K562 (cell line): Measurements from ENCODE around the gene KANK2. TPM values are rescaled to one million over a fixed set of nuclear protein-coding genes. Genes with fewer than 3 reads are reported as not detected.

Experiments used
- ATAC-seq: fragments of 200-7000 bp; cut with Tn5 transposase; 3 replicates; pipeline ENCODE4 v1.9.1; 2020; ENCODE audit warnings: moderate library complexity
- BruUV-seq: library from RNA; stranded (reverse); fragments of 400-500 nt; replicated peaks from 2 replicates; lab custom pipeline; 2021; lab: Mats Ljungman, UMichigan
- CTCF ChIA-PET: fragments of 300-600 bp; formaldehyde crosslinking; extraction: SDS; loops from one replicate; lab custom pipeline; 2021; ENCODE audit warnings: low intra/inter-chr PET ratio; lab: Yijun Ruan, JAX
- POLR2A ChIA-PET: fragments of 300-600, 350-650 bp; sonication (Branson Sonifier 250); formaldehyde crosslinking; extraction: SDS; loops from one replicate; lab custom pipeline; 2021; ENCODE audit warnings: antibody characterized with exemption, inconsistent platforms; lab: Yijun Ruan, JAX
- DNase-seq, 4 experiments: peaks; one replicate each; pipeline versions ENCODE4 v3.0.0 to v3.0.0-alpha.2; 2011 to 2018; ENCODE audit warnings: low spot score in 3 of 4, mixed read lengths in 3 of 4; ENCODE audit errors: extremely low read depth in 1 of 4
- FAIRE-seq: peaks from 2 replicates; lab custom pipeline; 2011; peaks lifted over from hg19 to GRCh38; lab: Jason Lieb, UNC
- H2AFZ ChIP-seq: 2 replicates; pipeline ENCODE4 v1.6.0; 2011; ENCODE audit warnings: low read depth, low read length, control low read depth, inconsistent platforms
- H3K27ac ChIP-seq: fragments of 200-600 bp; 3 replicates; pipeline ENCODE4 v1.8.0; 2011; ENCODE audit warnings: low read depth, mild to moderate bottlenecking, control low read depth, inconsistent platforms, low read length, moderate library complexity, mixed read lengths; ENCODE audit errors: extremely low read depth
- H3K27me3 ChIP-seq, 2 experiments: fragments of 300-600 bp in 1 of 2; 2 replicates in 1 of 2; 3 replicates in 1 of 2; pipeline versions ENCODE4 v1.6.0 to v1.8.0; 2011; ENCODE audit warnings: inconsistent platforms in 2 of 2, low read length in 2 of 2, mild to moderate bottlenecking in 1 of 2, mixed read lengths in 1 of 2, moderate library complexity in 1 of 2; ENCODE audit not compliant: control insufficient read depth in 2 of 2, insufficient read depth in 2 of 2
- H3K36me3 ChIP-seq: fragments of 300-600 bp; 3 replicates; pipeline ENCODE4 v1.8.0; 2011; ENCODE audit warnings: mild to moderate bottlenecking, low read length, inconsistent platforms; ENCODE audit not compliant: control insufficient read depth, insufficient read depth
- H3K4me1 ChIP-seq, 2 experiments: fragments of 200-600 bp in 1 of 2; replicated peaks in 1 of 2; 2 replicates in 1 of 2; 3 replicates in 1 of 2; pipeline versions ENCODE4 v1.5.1 to v1.8.0; 2011; ENCODE audit warnings: inconsistent platforms in 2 of 2, low read length in 2 of 2, mild to moderate bottlenecking in 1 of 2, mixed read lengths in 1 of 2, moderate library complexity in 1 of 2; ENCODE audit not compliant: control insufficient read depth in 2 of 2, insufficient read depth in 2 of 2
- H3K4me2 ChIP-seq: 2 replicates; pipeline ENCODE4 v1.6.1; 2011; ENCODE audit warnings: low read length, control low read depth, inconsistent platforms, mixed read lengths; ENCODE audit not compliant: insufficient read depth
- H3K4me3 ChIP-seq: fragments of 200-600 bp; sonication (generic), shearing (Covaris generic); 2 replicates; pipeline ENCODE4 v1.5.1; 2016; ENCODE audit warnings: control low read depth, inconsistent platforms
- H3K79me2 ChIP-seq: fragments of 200-600 bp; 3 replicates; pipeline ENCODE4 v1.8.0; 2011; ENCODE audit warnings: low read length, inconsistent platforms; ENCODE audit not compliant: control insufficient read depth, insufficient read depth
- H3K9ac ChIP-seq, 2 experiments: 2 replicates each; pipeline versions ENCODE4 v1.6.0 to v1.6.1; 2011; ENCODE audit warnings: low read depth in 2 of 2, low read length in 2 of 2, control low read depth in 1 of 2, inconsistent platforms in 1 of 2, mild to moderate bottlenecking in 1 of 2, mixed read lengths in 1 of 2; ENCODE audit not compliant: insufficient read depth in 1 of 2
- H3K9me1 ChIP-seq: one replicate; pipeline ENCODE4 v1.6.0; 2011; ENCODE audit warnings: inconsistent platforms, mild to moderate bottlenecking, low read length, moderate library complexity; ENCODE audit not compliant: control insufficient read depth, insufficient read depth
- H3K9me3 ChIP-seq: replicated peaks from 2 replicates; pipeline ENCODE4 v1.5.1; 2011; ENCODE audit warnings: low read depth, low read length, inconsistent platforms; ENCODE audit not compliant: control insufficient read depth, insufficient read depth
- H4K20me1 ChIP-seq: replicated peaks from 2 replicates; pipeline ENCODE4 v1.6.1; 2011; ENCODE audit warnings: low read length, inconsistent platforms, mixed read lengths; ENCODE audit not compliant: control insufficient read depth, insufficient read depth
- ARID3A ChIP-seq: IDR thresholded peaks from 2 replicates; pipeline ENCODE4 v1.6.1; 2012; ENCODE audit warnings: low read depth, low read length, improper control_type of control experiment, borderline replicate concordance
- ARNT ChIP-seq, 2 experiments: fragments of 450-650 bp; IDR thresholded peaks; 2 replicates each; pipeline ENCODE4 v1.6.1; 2016; ENCODE audit warnings: mild to moderate bottlenecking in 1 of 2
- BACH1 ChIP-seq: fragments of 200-800 bp; sonication (Bioruptor generic); IDR thresholded peaks from 2 replicates; pipeline ENCODE4 v1.6.1; 2016; ENCODE audit warnings: missing genetic modification characterization, missing compliant biosample characterization
- CBFB ChIP-seq: sonication (generic); formaldehyde crosslinking; IDR thresholded peaks from 2 replicates; pipeline ENCODE4 v1.4.0; 2020; ENCODE audit warnings: mild to moderate bottlenecking, missing genetic modification reagents
- FOXJ2 ChIP-seq: fragments of 200-800 bp; sonication (Bioruptor generic); IDR thresholded peaks from 2 replicates; pipeline ENCODE4 v1.6.1; 2016; ENCODE audit warnings: missing genetic modification characterization, missing compliant biosample characterization
- LARP7 ChIP-seq: fragments of 450-650 bp; IDR thresholded peaks from 2 replicates; pipeline ENCODE4 v1.6.1; 2016
- SRSF7 ChIP-seq: fragments of 200-400 bp; formaldehyde crosslinking; optimal IDR thresholded peaks from 2 replicates; pipeline ENCODE3; 2017; ENCODE audit warnings: mild to moderate bottlenecking, low read depth, low read length
- TAL1 ChIP-seq: fragments of 450-650 bp; IDR thresholded peaks from 2 replicates; pipeline ENCODE4 v1.6.1; 2016; ENCODE audit warnings: mild to moderate bottlenecking
- TGIF2 ChIP-seq: sonication (generic); formaldehyde crosslinking; IDR thresholded peaks from 2 replicates; pipeline ENCODE4 v1.8.1; 2022; ENCODE audit warnings: mild to moderate bottlenecking, missing genetic modification reagents, moderate library complexity
- THRAP3 ChIP-seq: fragments of 450-650 bp; IDR thresholded peaks from 2 replicates; pipeline ENCODE4 v1.6.1; 2016; ENCODE audit warnings: mild to moderate bottlenecking, inconsistent platforms, borderline replicate concordance
- ZNF140 ChIP-seq: fragments of 250-450 bp; sonication (Bioruptor Pico); IDR thresholded peaks from 2 replicates; pipeline ENCODE4 v1.8.0; 2021; ENCODE audit warnings: moderate library complexity, mild to moderate bottlenecking, inconsistent platforms
- ZNF24 ChIP-seq: fragments of 450-650 bp; IDR thresholded peaks from 2 replicates; pipeline ENCODE4 v1.6.1; 2016
- ZNF444 ChIP-seq: fragments of 250-450 bp; sonication (Bioruptor Pico); IDR thresholded peaks from 2 replicates; pipeline ENCODE4 v1.4.0; 2020; ENCODE audit warnings: mild to moderate bottlenecking, moderate library complexity
- ZNF696 ChIP-seq: fragments of 250-450 bp; sonication (Bioruptor Pico); conservative IDR thresholded peaks from 2 replicates; pipeline ENCODE4 v1.4.0; 2020; ENCODE audit warnings: mild to moderate bottlenecking, moderate library complexity
- WGBS: fragments of 100-300 bp; shearing (Covaris generic); methylation state at CpG from one replicate; pipeline ENCODE4 v1.1.6; 2016; ENCODE audit warnings: low coverage, mixed read lengths; ENCODE audit not compliant: insufficient coverage; ENCODE audit errors: missing lambda C conversion rate; 5-methylcytosine and 5-hydroxymethylcytosine counted together
- in situ Hi-C: fragments of 300-500 bp; cut with MboI; formaldehyde crosslinking; loops from 4 replicates; pipeline ENCODE4 v1.15.0; 2018; ENCODE audit warnings: inconsistent platforms, mixed read lengths
- intact Hi-C: fragments of 100-400 bp; cut with micrococcal nuclease; formaldehyde crosslinking; loops from 2 replicates; pipeline ENCODE4 v1.14.2; 2022
- polyA plus RNA-seq, 8 experiments: library from polyadenylated mRNA; depleted of rRNA in 4 of 8; stranded (reverse) in 5 of 8; unstranded in 3 of 8; fragments of >200 nt; fragmentation: Nextera tagmentation in 2 of 8; fragmentation: Illumina TruSeq in 1 of 8; extraction: Ambion mirVana in 2 of 8; extraction: Trizol in 1 of 8; gene quantifications; 2 replicates each; pipeline versions ENCODE4 v1.2.1 to v1.2.3, GENCODE V29; 2011 to 2014; ENCODE audit warnings: inconsistent platforms in 1 of 8, missing spikeins in 1 of 8
- total RNA-seq, 7 experiments: library from RNA; depleted of rRNA in 6 of 7; stranded (reverse); fragments of >200 nt in 6 of 7; fragmentation: Illumina TruSeq in 2 of 7; extraction: Trizol in 2 of 7; gene quantifications; 2 replicates each; pipeline versions ENCODE4 v1.2.1 to v1.2.3, GENCODE V29; 2011 to 2021; ENCODE audit warnings: low replicate concordance in 1 of 7
- TF ChIP-seq, protein P1 (sequence below): fragments of 450-650 bp; IDR thresholded peaks from 2 replicates; pipeline ENCODE4 v1.6.1; 2018; ENCODE audit warnings: mild to moderate bottlenecking, low read depth; ENCODE audit not compliant: partially characterized antibody
- TF ChIP-seq, protein P2 (sequence below): sonication (generic); formaldehyde crosslinking; IDR thresholded peaks from 2 replicates; pipeline ENCODE4 v1.8.0; 2023; ENCODE audit warnings: missing genetic modification reagents, mild to moderate bottlenecking, borderline replicate concordance

KANK2 gene
- total and polyA plus RNA-seq, 9 of the 15 experiments (the other 6 are each of a cell fraction or from before 2014, with no cell fraction given), result 4.4 to 47.8 (median 21.3) TPM

- Histone ChIP-seq H4K20me1 (0 out of 2 replicates have a peak, but pooled peaks cover 3% of the 10 kb centered on the region), H3K4me3 (no peak overlapping the region), H3K9ac (peak overlapping the region in 1 of 2 experiments; percentile 59; a peak in 1 of 4 replicates), H3K79me2 (peaks cover 12% of the 10 kb centered on the region), H3K4me2 (no peak overlapping the region), H3K27me3 (no peaks in the 10 kb centered on the region), H2AFZ (no peak overlapping the region), H3K27ac (no peak overlapping the region), H3K4me1 (peaks cover 17 to 54% of the 10 kb centered on the region in 2 experiments), H3K36me3 (no peaks in the 10 kb centered on the region), H3K9me1 (no peaks in the 10 kb centered on the region), H3K9me3 (no peaks in the 10 kb centered on the region)
- intact Hi-C loops (no loop called here), in situ Hi-C loops (loop anchor here (5.0 kb wide), 2 partner anchors 69 to 164 kb away; no protein-coding TSS in a partner anchor)
- DNase-seq, result no peak
- 71% methylated on average over 9 of the region's 9 CpGs for WGBS
- ATAC-seq, result no peak
- POLR2A ChIA-PET, result interaction anchor here (0.7 to 0.8 kb wide), 2 partner anchors 15 to 45 kb away, joined by 4 read pairs; partner anchors contain the start of gene SPC24
- BruUV-seq, result no TSS peak
- CTCF ChIA-PET, result no interaction called here
- FAIRE-seq, result no peak
- TF ChIP-seq, protein P1, sequence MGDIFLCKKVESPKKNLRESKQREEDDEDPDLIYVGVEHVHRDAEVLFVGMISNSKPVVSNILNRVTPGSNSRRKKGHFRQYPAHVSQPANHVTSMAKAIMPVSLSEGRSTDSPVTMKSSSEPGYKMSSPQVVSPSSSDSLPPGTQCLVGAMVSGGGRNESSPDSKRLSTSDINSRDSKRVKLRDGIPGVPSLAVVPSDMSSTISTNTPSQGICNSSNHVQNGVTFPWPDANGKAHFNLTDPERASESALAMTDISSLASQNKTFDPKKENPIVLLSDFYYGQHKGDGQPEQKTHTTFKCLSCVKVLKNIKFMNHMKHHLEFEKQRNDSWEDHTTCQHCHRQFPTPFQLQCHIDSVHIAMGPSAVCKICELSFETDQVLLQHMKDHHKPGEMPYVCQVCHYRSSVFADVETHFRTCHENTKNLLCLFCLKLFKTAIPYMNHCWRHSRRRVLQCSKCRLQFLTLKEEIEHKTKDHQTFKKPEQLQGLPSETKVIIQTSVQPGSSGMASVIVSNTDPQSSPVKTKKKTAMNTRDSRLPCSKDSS, result no peak
- TF ChIP-seq THRAP3, result no peak
- TF ChIP-seq, protein P2, sequence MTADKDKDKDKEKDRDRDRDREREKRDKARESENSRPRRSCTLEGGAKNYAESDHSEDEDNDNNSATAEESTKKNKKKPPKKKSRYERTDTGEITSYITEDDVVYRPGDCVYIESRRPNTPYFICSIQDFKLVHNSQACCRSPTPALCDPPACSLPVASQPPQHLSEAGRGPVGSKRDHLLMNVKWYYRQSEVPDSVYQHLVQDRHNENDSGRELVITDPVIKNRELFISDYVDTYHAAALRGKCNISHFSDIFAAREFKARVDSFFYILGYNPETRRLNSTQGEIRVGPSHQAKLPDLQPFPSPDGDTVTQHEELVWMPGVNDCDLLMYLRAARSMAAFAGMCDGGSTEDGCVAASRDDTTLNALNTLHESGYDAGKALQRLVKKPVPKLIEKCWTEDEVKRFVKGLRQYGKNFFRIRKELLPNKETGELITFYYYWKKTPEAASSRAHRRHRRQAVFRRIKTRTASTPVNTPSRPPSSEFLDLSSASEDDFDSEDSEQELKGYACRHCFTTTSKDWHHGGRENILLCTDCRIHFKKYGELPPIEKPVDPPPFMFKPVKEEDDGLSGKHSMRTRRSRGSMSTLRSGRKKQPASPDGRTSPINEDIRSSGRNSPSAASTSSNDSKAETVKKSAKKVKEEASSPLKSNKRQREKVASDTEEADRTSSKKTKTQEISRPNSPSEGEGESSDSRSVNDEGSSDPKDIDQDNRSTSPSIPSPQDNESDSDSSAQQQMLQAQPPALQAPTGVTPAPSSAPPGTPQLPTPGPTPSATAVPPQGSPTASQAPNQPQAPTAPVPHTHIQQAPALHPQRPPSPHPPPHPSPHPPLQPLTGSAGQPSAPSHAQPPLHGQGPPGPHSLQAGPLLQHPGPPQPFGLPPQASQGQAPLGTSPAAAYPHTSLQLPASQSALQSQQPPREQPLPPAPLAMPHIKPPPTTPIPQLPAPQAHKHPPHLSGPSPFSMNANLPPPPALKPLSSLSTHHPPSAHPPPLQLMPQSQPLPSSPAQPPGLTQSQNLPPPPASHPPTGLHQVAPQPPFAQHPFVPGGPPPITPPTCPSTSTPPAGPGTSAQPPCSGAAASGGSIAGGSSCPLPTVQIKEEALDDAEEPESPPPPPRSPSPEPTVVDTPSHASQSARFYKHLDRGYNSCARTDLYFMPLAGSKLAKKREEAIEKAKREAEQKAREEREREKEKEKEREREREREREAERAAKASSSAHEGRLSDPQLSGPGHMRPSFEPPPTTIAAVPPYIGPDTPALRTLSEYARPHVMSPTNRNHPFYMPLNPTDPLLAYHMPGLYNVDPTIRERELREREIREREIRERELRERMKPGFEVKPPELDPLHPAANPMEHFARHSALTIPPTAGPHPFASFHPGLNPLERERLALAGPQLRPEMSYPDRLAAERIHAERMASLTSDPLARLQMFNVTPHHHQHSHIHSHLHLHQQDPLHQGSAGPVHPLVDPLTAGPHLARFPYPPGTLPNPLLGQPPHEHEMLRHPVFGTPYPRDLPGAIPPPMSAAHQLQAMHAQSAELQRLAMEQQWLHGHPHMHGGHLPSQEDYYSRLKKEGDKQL (CRISPR knock-in tag), result no peak
- TF ChIP-seq ZNF140, result no peak
- no peak for TF ChIP-seq TAL1
- no peak for TF ChIP-seq SRSF7
- TF ChIP-seq ARID3A, result no peak
- no peak for TF ChIP-seq BACH1 (tag)
- TF ChIP-seq CBFB, result no peak
- no peak for TF ChIP-seq TGIF2 (CRISPR knock-in tag)
- no peak for TF ChIP-seq FOXJ2 (tag)
- TF ChIP-seq ZNF444 (CRISPR knock-in tag), result no peak
- TF ChIP-seq ARNT (IDR thresholded peaks at IDR 0.05), result no peak
- TF ChIP-seq ZNF696 (CRISPR knock-in tag), result no peak
- no peak for TF ChIP-seq ZNF24
- no peak for TF ChIP-seq LARP7
Observed at GRCh38 chr19:11200931-11201330, 3.6 kb upstream of the KANK2 start.
